Astrocyte (in vitro differentiated cells and primary cell): ENCODE data around the gene STRA6. TPM values are rescaled to one million over a fixed set of nuclear protein-coding genes. Genes with fewer than 3 reads are reported as not detected.

Experiments
- DNase-seq: peaks from one replicate; pipeline ENCODE4 v3.0.0-alpha.2; 2010; ENCODE audit warnings: low read depth
- FAIRE-seq: peaks from 2 replicates; lab custom pipeline; 2011; peaks lifted over from hg19 to GRCh38; lab: Jason Lieb, UNC
- H2AFZ ChIP-seq: 2 replicates; pipeline ENCODE4 v1.6.0; 2012; ENCODE audit warnings: low read depth, low read length, inconsistent platforms
- H3K27ac ChIP-seq: 2 replicates; pipeline ENCODE4 v1.5.1; 2011; ENCODE audit warnings: low read depth, low read length, inconsistent platforms
- H3K27me3 ChIP-seq: 2 replicates; pipeline ENCODE4 v1.6.0; 2011; ENCODE audit warnings: low read length, inconsistent platforms; ENCODE audit not compliant: insufficient read depth
- H3K36me3 ChIP-seq: 2 replicates; pipeline ENCODE4 v1.5.1; 2011; ENCODE audit warnings: low read length, inconsistent platforms; ENCODE audit not compliant: insufficient read depth
- H3K4me1 ChIP-seq: 2 replicates; pipeline ENCODE4 v1.5.1; 2011; ENCODE audit warnings: low read length, inconsistent platforms; ENCODE audit not compliant: insufficient read depth
- H3K4me2 ChIP-seq: 2 replicates; pipeline ENCODE4 v1.6.0; 2012; ENCODE audit warnings: low read length, inconsistent platforms
- H3K4me3 ChIP-seq: 2 replicates; pipeline ENCODE4 v1.5.1; 2011; ENCODE audit warnings: low read depth, mild to moderate bottlenecking, low read length, inconsistent platforms; ENCODE audit not compliant: insufficient read depth
- H3K79me2 ChIP-seq: 2 replicates; pipeline ENCODE4 v1.6.0; 2012; ENCODE audit warnings: mild to moderate bottlenecking, low read length, inconsistent platforms; ENCODE audit not compliant: insufficient read depth
- H3K9ac ChIP-seq: 2 replicates; pipeline ENCODE4 v1.6.0; 2012; ENCODE audit warnings: mild to moderate bottlenecking, low read length, inconsistent platforms
- H3K9me3 ChIP-seq: 2 replicates; pipeline ENCODE4 v1.5.1; 2012; ENCODE audit warnings: low read depth, mild to moderate bottlenecking, low read length, inconsistent platforms; ENCODE audit not compliant: insufficient read depth
- H4K20me1 ChIP-seq: 2 replicates; pipeline ENCODE4 v1.6.0; 2012; ENCODE audit warnings: low read length, inconsistent platforms; ENCODE audit not compliant: insufficient read depth
- H3K27ac Mint-ChIP-seq: one replicate; pipeline ENCODE4 v1.8.0; 2021; ENCODE audit warnings: mild to moderate bottlenecking, mixed read lengths; ENCODE audit not compliant: unreplicated experiment
- H3K27me3 Mint-ChIP-seq: one replicate; pipeline ENCODE4 v1.8.0; 2021; ENCODE audit warnings: low read depth, mixed read lengths; ENCODE audit not compliant: unreplicated experiment
- H3K36me3 Mint-ChIP-seq: one replicate; pipeline ENCODE4 v1.8.0; 2021; ENCODE audit warnings: low read depth, mixed read lengths; ENCODE audit not compliant: unreplicated experiment
- H3K4me1 Mint-ChIP-seq: one replicate; pipeline ENCODE4 v1.8.0; 2021; ENCODE audit warnings: low read depth, mixed read lengths; ENCODE audit not compliant: unreplicated experiment
- H3K4me3 Mint-ChIP-seq: one replicate; pipeline ENCODE4 v1.8.0; 2021; ENCODE audit warnings: mild to moderate bottlenecking, moderate library complexity, mixed read lengths; ENCODE audit not compliant: unreplicated experiment
- H3K9me3 Mint-ChIP-seq: one replicate; pipeline ENCODE4 v1.8.0; 2021; ENCODE audit warnings: mild to moderate bottlenecking, mixed read lengths; ENCODE audit not compliant: unreplicated experiment
- EZH2 ChIP-seq: IDR thresholded peaks from 2 replicates; pipeline ENCODE4 v1.6.1; 2012; ENCODE audit warnings: mild to moderate bottlenecking, low read length, inconsistent platforms; ENCODE audit not compliant: insufficient read depth
- total RNA-seq: library from RNA; stranded (reverse); gene quantifications from 2 replicates; pipeline ENCODE4 v1.2.1, GENCODE V29; 2021
- TF ChIP-seq, protein P1 (sequence below): IDR thresholded peaks from 2 replicates; pipeline ENCODE4 v1.5.1; 2011; ENCODE audit warnings: low read depth, mild to moderate bottlenecking, inconsistent platforms, low read length, moderate library complexity; ENCODE audit not compliant: insufficient read depth

STRA6 gene
- total RNA-seq, 1 donor from 2014 or later, result 7.2 TPM

DNA sequence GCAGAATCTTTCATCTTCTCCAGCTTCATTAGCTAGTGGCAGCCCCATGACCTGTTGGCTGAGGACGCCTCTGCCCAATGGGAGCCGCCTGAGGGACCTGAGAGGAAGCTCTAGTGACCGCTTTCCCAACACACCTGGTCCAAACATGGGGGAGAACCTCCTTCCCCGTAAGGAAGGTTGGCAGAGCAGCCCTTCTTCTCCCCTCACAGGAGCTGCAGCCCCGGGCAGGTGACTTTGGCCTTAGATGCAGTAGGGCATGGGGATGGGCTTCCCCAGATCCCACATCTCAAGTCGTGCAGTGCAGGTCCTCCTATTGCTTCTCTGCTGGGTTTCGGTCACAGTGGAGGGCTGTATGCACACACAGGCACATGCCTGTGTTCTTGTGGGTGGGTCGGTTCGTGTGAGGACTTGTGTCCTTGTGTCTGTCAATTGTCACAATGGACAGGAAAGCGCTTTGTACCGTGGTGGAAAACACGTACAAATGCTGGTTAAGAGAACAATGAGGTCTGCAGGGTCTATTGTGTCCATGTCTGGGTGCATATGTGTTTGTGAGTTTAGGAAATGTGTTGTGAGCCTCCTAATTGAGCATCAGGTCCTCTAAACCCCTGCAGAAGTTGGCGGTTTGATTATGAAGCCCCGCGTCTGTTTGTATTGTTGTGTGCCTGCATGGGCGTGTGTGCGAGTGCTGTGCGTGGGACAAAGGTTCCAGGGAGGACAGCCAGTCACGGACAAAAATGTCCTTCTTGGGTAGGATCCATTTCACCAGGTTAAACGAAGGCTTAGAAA, 70.8 kb downstream of the STRA6 start:
- Histone ChIP-seq H3K4me1 (peaks cover 32% of the 10 kb centered on the region), H3K79me2 (no peaks in the 10 kb centered on the region), H3K9me3 (peaks cover 18% of the 10 kb centered on the region), H3K27ac (no peak overlapping the region), H3K9ac (no peak overlapping the region), H3K27me3 (peaks cover 70% of the 10 kb centered on the region), H3K4me3 (no peak overlapping the region), H3K36me3 (no peaks in the 10 kb centered on the region), H4K20me1 (no peaks in the 10 kb centered on the region), H3K4me2 (no peak overlapping the region), H2AFZ (no peak overlapping the region)
- no peak for FAIRE-seq
- H3K27me3 Mint-ChIP-seq, result peaks cover 63% of the 10 kb centered on the region
- peaks cover 2% of the 10 kb centered on the region for H3K4me1 Mint-ChIP-seq
- H3K9me3 Mint-ChIP-seq, result peaks cover 34% of the 10 kb centered on the region
- TF ChIP-seq, protein P1, sequence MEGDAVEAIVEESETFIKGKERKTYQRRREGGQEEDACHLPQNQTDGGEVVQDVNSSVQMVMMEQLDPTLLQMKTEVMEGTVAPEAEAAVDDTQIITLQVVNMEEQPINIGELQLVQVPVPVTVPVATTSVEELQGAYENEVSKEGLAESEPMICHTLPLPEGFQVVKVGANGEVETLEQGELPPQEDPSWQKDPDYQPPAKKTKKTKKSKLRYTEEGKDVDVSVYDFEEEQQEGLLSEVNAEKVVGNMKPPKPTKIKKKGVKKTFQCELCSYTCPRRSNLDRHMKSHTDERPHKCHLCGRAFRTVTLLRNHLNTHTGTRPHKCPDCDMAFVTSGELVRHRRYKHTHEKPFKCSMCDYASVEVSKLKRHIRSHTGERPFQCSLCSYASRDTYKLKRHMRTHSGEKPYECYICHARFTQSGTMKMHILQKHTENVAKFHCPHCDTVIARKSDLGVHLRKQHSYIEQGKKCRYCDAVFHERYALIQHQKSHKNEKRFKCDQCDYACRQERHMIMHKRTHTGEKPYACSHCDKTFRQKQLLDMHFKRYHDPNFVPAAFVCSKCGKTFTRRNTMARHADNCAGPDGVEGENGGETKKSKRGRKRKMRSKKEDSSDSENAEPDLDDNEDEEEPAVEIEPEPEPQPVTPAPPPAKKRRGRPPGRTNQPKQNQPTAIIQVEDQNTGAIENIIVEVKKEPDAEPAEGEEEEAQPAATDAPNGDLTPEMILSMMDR, result no peak
- TF ChIP-seq EZH2, result peak; percentile 6
- peak overlapping the region; percentile 14 for H3K4me3 Mint-ChIP-seq
- no peak for DNase-seq
- no peaks in the 10 kb centered on the region for H3K36me3 Mint-ChIP-seq
- H3K27ac Mint-ChIP-seq, result peak overlapping the region; percentile 93

- H3K36me3 ChIP-seq, result no peaks in the 10 kb centered on the region
- TF ChIP-seq, protein P1, result no peak
- peak; percentile 37 for TF ChIP-seq EZH2
- no peaks in the 10 kb centered on the region for H4K20me1 ChIP-seq
- DNase-seq (no peak), FAIRE-seq (no peak)
- Mint-ChIP-seq H3K4me3 (no peak overlapping the region), H3K36me3 (no peaks in the 10 kb centered on the region), H3K4me1 (peaks cover 2% of the 10 kb centered on the region), H3K9me3 (peaks cover 34% of the 10 kb centered on the region), H3K27ac (peak overlapping the region; percentile 93), H3K27me3 (peaks cover 64% of the 10 kb centered on the region)
- no peaks in the 10 kb centered on the region for H3K79me2 ChIP-seq
- peaks cover 18% of the 10 kb centered on the region for H3K9me3 ChIP-seq
- peak overlapping the region; percentile 67 for H3K4me2 ChIP-seq
- peaks cover 29% of the 10 kb centered on the region for H3K4me1 ChIP-seq
- no peak overlapping the region for H3K9ac ChIP-seq
- no peak overlapping the region for H2AFZ ChIP-seq
- no peak overlapping the region for H3K4me3 ChIP-seq
- H3K27me3 ChIP-seq, result peaks cover 71% of the 10 kb centered on the region
- H3K27ac ChIP-seq, result no peak overlapping the region
Observed at GRCh38 chr15:74130849-74131627, 71.5 kb downstream of the STRA6 start.
